ENCODE data around the gene RPH3AL. TPM values are rescaled to one million over a fixed set of nuclear protein-coding genes. Genes with fewer than 3 reads are reported as not detected.

The RPH3AL gene
- total RNA-seq, 2 experiments from 2014 or later = 1.2 to 2.9 TPM

Other genes starting within 250 kb of the RPH3AL start
- gene SCGB1C2, start 215.2 kb downstream of the RPH3AL start, total RNA-seq = not detected
- under 1 TPM in 1 of 2 experiments, not detected in 1; 0.05 TPM for gene DOC2B, start 171.2 kb downstream of the RPH3AL start, total RNA-seq
- gene RFLNB, start 93.1 kb upstream of the RPH3AL start, total RNA-seq = 10 to 100 TPM; 65.4 to 74.4 TPM